K562 (cell line): ENCODE measurements around the gene ZNF768. TPM values are rescaled to one million over a fixed set of nuclear protein-coding genes. Genes with fewer than 3 reads are reported as not detected.

Experiments used
- CXXC5 ChIP-seq: fragments of 250-450 bp; sonication (Bioruptor Pico); IDR thresholded peaks from 2 replicates; pipeline ENCODE4 v1.8.0; 2022; ENCODE audit warnings: inconsistent platforms, mild to moderate bottlenecking, moderate library complexity
- E2F6 ChIP-seq, 2 experiments: IDR thresholded peaks; 2 replicates each; pipeline ENCODE4 v1.6.1; 2011; ENCODE audit warnings: borderline replicate concordance in 1 of 2, control low read depth in 1 of 2, low read depth in 1 of 2, low read length in 1 of 2, mild to moderate bottlenecking in 1 of 2, mixed read lengths in 1 of 2, moderate library complexity in 1 of 2; ENCODE audit not compliant: insufficient read depth in 1 of 2, insufficient read length in 1 of 2, poor library complexity in 1 of 2, severe bottlenecking in 1 of 2; ENCODE audit errors: extremely low read depth in 1 of 2
- EGR1 ChIP-seq: fragments of 450-650 bp; conservative IDR thresholded peaks from 2 replicates; pipeline ENCODE4 v1.6.1; 2017; ENCODE audit warnings: mild to moderate bottlenecking
- FOXP4 ChIP-seq: sonication (generic); formaldehyde crosslinking; IDR thresholded peaks from 2 replicates; pipeline ENCODE4 v1.8.0; 2022; ENCODE audit warnings: mild to moderate bottlenecking, missing genetic modification reagents, borderline replicate concordance
- KAT7 ChIP-seq: sonication (generic); formaldehyde crosslinking; IDR thresholded peaks from 2 replicates; pipeline ENCODE4 v1.8.0; 2022; ENCODE audit warnings: missing genetic modification reagents, mild to moderate bottlenecking, borderline replicate concordance
- KDM5B ChIP-seq: fragments of 200-600 bp; sonication (generic); IDR thresholded peaks from 2 replicates; pipeline ENCODE4 v1.6.1; 2012; ENCODE audit warnings: low read depth, mild to moderate bottlenecking, moderate library complexity, low read length, control low read depth, inconsistent platforms; ENCODE audit not compliant: insufficient replicate concordance
- L3MBTL2 ChIP-seq: fragments of 450-650 bp; IDR thresholded peaks from 2 replicates; pipeline ENCODE4 v1.6.1; 2016; ENCODE audit warnings: mild to moderate bottlenecking, moderate library complexity
- MBD2 ChIP-seq: sonication (generic); IDR thresholded peaks from 2 replicates; pipeline ENCODE4 v1.6.1; 2016; ENCODE audit warnings: low read depth, borderline replicate concordance
- POLR2AphosphoS5 ChIP-seq: IDR thresholded peaks from 2 replicates; pipeline ENCODE4 v1.6.1; 2011; ENCODE audit warnings: mild to moderate bottlenecking, low read depth, low read length, moderate library complexity; ENCODE audit not compliant: control insufficient read depth, insufficient read depth
- RCOR1 ChIP-seq, 2 experiments: IDR thresholded peaks; 2 replicates each; pipeline ENCODE4 v1.6.1; 2012; ENCODE audit warnings: low read depth in 2 of 2, low read length in 2 of 2, borderline replicate concordance in 1 of 2, improper control_type of control experiment in 1 of 2
- SAP30 ChIP-seq: fragments of 200-600 bp; sonication (generic); IDR thresholded peaks from 2 replicates; pipeline ENCODE4 v1.6.1; 2012; ENCODE audit warnings: borderline replicate concordance, low read depth, mild to moderate bottlenecking, moderate library complexity, low read length, control low read depth, inconsistent platforms; ENCODE audit not compliant: insufficient read depth, poor library complexity, severe bottlenecking
- SOX6 ChIP-seq: fragments of 450-650 bp; IDR thresholded peaks from 2 replicates; pipeline ENCODE4 v1.6.1; 2014; ENCODE audit warnings: mild to moderate bottlenecking
- SPI1 ChIP-seq: IDR thresholded peaks from 2 replicates; pipeline ENCODE4 v1.6.1; 2011; ENCODE audit warnings: low read depth, low read length, control low read depth, borderline replicate concordance
- TEAD4 ChIP-seq, 2 experiments: sonication (generic) in 1 of 2; formaldehyde crosslinking in 1 of 2; IDR thresholded peaks; 2 replicates each; pipeline versions ENCODE4 v1.6.1 to v1.8.0; 2012 to 2022; ENCODE audit warnings: borderline replicate concordance in 1 of 2, inconsistent platforms in 1 of 2, low read length in 1 of 2, mild to moderate bottlenecking in 1 of 2, missing genetic modification reagents in 1 of 2
- ZBTB5 ChIP-seq: fragments of 450-650 bp; IDR thresholded peaks from 2 replicates; pipeline ENCODE4 v1.6.1; 2017; ENCODE audit warnings: antibody characterized with exemption
- ZBTB7A ChIP-seq: IDR thresholded peaks from 2 replicates; pipeline ENCODE4 v1.6.1; 2011; ENCODE audit warnings: low read depth, mild to moderate bottlenecking, low read length, moderate library complexity, borderline replicate concordance; ENCODE audit not compliant: control insufficient read depth
- ZEB2 ChIP-seq: fragments of 450-650 bp; IDR thresholded peaks from 2 replicates; pipeline ENCODE4 v1.6.1; 2016
- ZNF217 ChIP-seq: sonication (generic); formaldehyde crosslinking; IDR thresholded peaks from 2 replicates; pipeline ENCODE4 v1.8.0; 2022; ENCODE audit warnings: mild to moderate bottlenecking, missing genetic modification reagents
- ZNF311 ChIP-seq: fragments of 250-450 bp; sonication (Bioruptor Pico); IDR thresholded peaks from 2 replicates; pipeline ENCODE4 v1.4.0; 2020; ENCODE audit warnings: mild to moderate bottlenecking, moderate library complexity
- polyA plus RNA-seq, 8 experiments: library from polyadenylated mRNA; depleted of rRNA in 4 of 8; stranded (reverse) in 5 of 8; unstranded in 3 of 8; fragments of >200 nt; fragmentation: Nextera tagmentation in 2 of 8; fragmentation: Illumina TruSeq in 1 of 8; extraction: Ambion mirVana in 2 of 8; extraction: Trizol in 1 of 8; gene quantifications; 2 replicates each; pipeline versions ENCODE4 v1.2.1 to v1.2.3, GENCODE V29; 2011 to 2014; ENCODE audit warnings: inconsistent platforms in 1 of 8, missing spikeins in 1 of 8
- total RNA-seq, 7 experiments: library from RNA; depleted of rRNA in 6 of 7; stranded (reverse); fragments of >200 nt in 6 of 7; fragmentation: Illumina TruSeq in 2 of 7; extraction: Trizol in 2 of 7; gene quantifications; 2 replicates each; pipeline versions ENCODE4 v1.2.1 to v1.2.3, GENCODE V29; 2011 to 2021; ENCODE audit warnings: low replicate concordance in 1 of 7

ZNF768 gene
- total and polyA plus RNA-seq, 9 of the 15 experiments (the other 6 are each of a cell fraction or from before 2014, with no cell fraction given), result 0.13 to 50.7 (median 26.9) TPM

GRCh38 chr16:30523768-30524574, 2.4 kb downstream of the ZNF768 start (continued):
- no peak for TF ChIP-seq ZNF311 (CRISPR knock-in tag)
- peak; percentile 32; the same call in 1 of the 2 replicates for TF ChIP-seq SPI1
- peak in 1 of 2 experiments; percentile 35 for TF ChIP-seq E2F6 (IDR thresholded peaks at IDR 0.05; ENCODE audit: borderline replicate concordance in 1 of 2, extremely low read depth in 1 of 2, insufficient read depth in 1 of 2, insufficient read length in 1 of 2, low read depth in 1 of 2, low read length in 1 of 2, poor library complexity in 1 of 2, severe bottlenecking in 1 of 2)
- TF ChIP-seq KAT7, result no peak
- peak in 1 of 2 experiments; percentile 45; a peak in 1 of 4 replicates for TF ChIP-seq RCOR1 (IDR thresholded peaks at IDR 0.05; ENCODE audit: borderline replicate concordance in 1 of 2, low read depth in 2 of 2, low read length in 2 of 2)
- TF ChIP-seq KDM5B, result peak; percentile 29
- no peak for TF ChIP-seq MBD2
- peak; percentile 30; the same call in 1 of the 2 replicates for TF ChIP-seq TEAD4 (IDR thresholded peaks at IDR 0.05; ENCODE audit: low read length)
- TF ChIP-seq TEAD4 (CRISPR knock-in tag; IDR thresholded peaks at IDR 0.05; ENCODE audit: borderline replicate concordance), result no peak
- TF ChIP-seq ZEB2, result peak; percentile 29; the same call in 1 of the 2 replicates
- no peak for TF ChIP-seq L3MBTL2
- peak; percentile 50; the same call in 1 of the 2 replicates for TF ChIP-seq ZBTB7A
- TF ChIP-seq CXXC5 (CRISPR knock-in tag), result peak; percentile 31; the same call in 1 of the 2 replicates
- peak; percentile 50 for TF ChIP-seq EGR1
- 0 out of 2 replicates have a peak, but pooled peaks have one; percentile 29 for TF ChIP-seq POLR2AphosphoS5
- no peak for TF ChIP-seq SOX6
- no peak for TF ChIP-seq ZNF217 (CRISPR knock-in tag)
- TF ChIP-seq SAP30, result no peak
- no peak for TF ChIP-seq FOXP4 (CRISPR knock-in tag)
- TF ChIP-seq ZBTB5, result no peak
